ENCODE results near the gene MCUB. TPM values are rescaled to one million over a fixed set of nuclear protein-coding genes. Genes with fewer than 3 reads are reported as not detected.
A peak's percentile ranks its signal among the peaks of the same experiment; 100 is the strongest.

MCUB gene
- total and polyA plus RNA-seq, 2 of the 13 experiments (the other 11 are each of a cell fraction or from before 2014, with no cell fraction given) = 0.95 to 2.2 TPM

GRCh38 chr4:109729718-109730618 lies 169.9 kb downstream of the MCUB start, which contains the start of gene PLA2G12A (continued):
- no peak for TF ChIP-seq ZNF264 (CRISPR knock-in tag; IDR thresholded peaks at IDR 0.05)
- no peak for TF ChIP-seq ZFP82 (CRISPR knock-in tag; IDR thresholded peaks at IDR 0.05; ENCODE audit: borderline replicate concordance)
- no peak for TF ChIP-seq SSRP1 (CRISPR knock-in tag; IDR thresholded peaks at IDR 0.05)
- no peak for TF ChIP-seq NR2F6 (IDR thresholded peaks at IDR 0.05)
- no peak for TF ChIP-seq NR2F6 (CRISPR knock-in tag; IDR thresholded peaks at IDR 0.05)
- no peak for TF ChIP-seq ZNF775 (CRISPR knock-in tag; IDR thresholded peaks at IDR 0.05; ENCODE audit: borderline replicate concordance)
- TF ChIP-seq ZIK1 (CRISPR knock-in tag; IDR thresholded peaks at IDR 0.05; ENCODE audit: borderline replicate concordance, low read depth) = peak; percentile 55; the same call in 1 of the 2 replicates
- TF ChIP-seq BHLHE40 (IDR thresholded peaks at IDR 0.05; ENCODE audit: low read length) = no peak
- no peak for TF ChIP-seq EP300 (IDR thresholded peaks at IDR 0.05; ENCODE audit: low read depth in 2 of 2, low read length in 2 of 2)
- TF ChIP-seq EP300 (CRISPR knock-in tag; IDR thresholded peaks at IDR 0.05; ENCODE audit: borderline replicate concordance) = no peak
- TF ChIP-seq, protein P1, sequence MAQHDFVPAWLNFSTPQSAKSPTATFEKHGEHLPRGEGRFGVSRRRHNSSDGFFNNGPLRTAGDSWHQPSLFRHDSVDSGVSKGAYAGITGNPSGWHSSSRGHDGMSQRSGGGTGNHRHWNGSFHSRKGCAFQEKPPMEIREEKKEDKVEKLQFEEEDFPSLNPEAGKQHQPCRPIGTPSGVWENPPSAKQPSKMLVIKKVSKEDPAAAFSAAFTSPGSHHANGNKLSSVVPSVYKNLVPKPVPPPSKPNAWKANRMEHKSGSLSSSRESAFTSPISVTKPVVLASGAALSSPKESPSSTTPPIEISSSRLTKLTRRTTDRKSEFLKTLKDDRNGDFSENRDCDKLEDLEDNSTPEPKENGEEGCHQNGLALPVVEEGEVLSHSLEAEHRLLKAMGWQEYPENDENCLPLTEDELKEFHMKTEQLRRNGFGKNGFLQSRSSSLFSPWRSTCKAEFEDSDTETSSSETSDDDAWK (CRISPR knock-in tag; IDR thresholded peaks at IDR 0.05) = no peak
- TF ChIP-seq TFDP2 (CRISPR knock-in tag; IDR thresholded peaks at IDR 0.05) = peak; percentile 36; the same call in 1 of the 2 replicates
- TF ChIP-seq ZNF44 (CRISPR knock-in tag; IDR thresholded peaks at IDR 0.05) = no peak
- TF ChIP-seq, protein P2, sequence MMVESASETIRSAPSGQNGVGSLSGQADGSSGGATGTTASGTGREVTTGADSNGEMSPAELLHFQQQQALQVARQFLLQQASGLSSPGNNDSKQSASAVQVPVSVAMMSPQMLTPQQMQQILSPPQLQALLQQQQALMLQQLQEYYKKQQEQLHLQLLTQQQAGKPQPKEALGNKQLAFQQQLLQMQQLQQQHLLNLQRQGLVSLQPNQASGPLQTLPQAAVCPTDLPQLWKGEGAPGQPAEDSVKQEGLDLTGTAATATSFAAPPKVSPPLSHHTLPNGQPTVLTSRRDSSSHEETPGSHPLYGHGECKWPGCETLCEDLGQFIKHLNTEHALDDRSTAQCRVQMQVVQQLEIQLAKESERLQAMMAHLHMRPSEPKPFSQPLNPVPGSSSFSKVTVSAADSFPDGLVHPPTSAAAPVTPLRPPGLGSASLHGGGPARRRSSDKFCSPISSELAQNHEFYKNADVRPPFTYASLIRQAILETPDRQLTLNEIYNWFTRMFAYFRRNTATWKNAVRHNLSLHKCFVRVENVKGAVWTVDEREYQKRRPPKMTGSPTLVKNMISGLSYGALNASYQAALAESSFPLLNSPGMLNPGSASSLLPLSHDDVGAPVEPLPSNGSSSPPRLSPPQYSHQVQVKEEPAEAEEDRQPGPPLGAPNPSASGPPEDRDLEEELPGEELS (CRISPR knock-in tag; IDR thresholded peaks at IDR 0.05) = 0 out of 2 replicates have a peak, but pooled peaks have one; percentile 10
- TF ChIP-seq ZNF766 (CRISPR knock-in tag; IDR thresholded peaks at IDR 0.05; ENCODE audit: borderline replicate concordance) = no peak
- no peak for TF ChIP-seq ZNF30 (CRISPR knock-in tag; IDR thresholded peaks at IDR 0.05)
- no peak for TF ChIP-seq RELA (CRISPR knock-in tag; IDR thresholded peaks at IDR 0.05)
- peak; percentile 45; the same call in 1 of the 2 replicates for TF ChIP-seq TFAP4 (IDR thresholded peaks at IDR 0.05; ENCODE audit: borderline replicate concordance, low read depth)
- TF ChIP-seq AHR (CRISPR knock-in tag; IDR thresholded peaks at IDR 0.05) = no peak
- TF ChIP-seq STAG1 (CRISPR knock-in tag; IDR thresholded peaks at IDR 0.05) = no peak
- no peak for TF ChIP-seq MAFG (CRISPR knock-in tag; IDR thresholded peaks at IDR 0.05)
- TF ChIP-seq ZNF143 (CRISPR knock-in tag; IDR thresholded peaks at IDR 0.05) = 0 out of 2 replicates have a peak, but pooled peaks have one; percentile 17
- no peak for TF ChIP-seq ZNF644 (CRISPR knock-in tag; IDR thresholded peaks at IDR 0.05; ENCODE audit: low read depth)
- TF ChIP-seq ZSCAN30 (CRISPR knock-in tag; IDR thresholded peaks at IDR 0.05) = no peak
- TF ChIP-seq ISX (CRISPR knock-in tag; conservative IDR thresholded peaks at IDR 0.05) = no peak
- peak; percentile 87 for TF ChIP-seq ZFY (CRISPR knock-in tag; IDR thresholded peaks at IDR 0.05)
- TF ChIP-seq ATF3 (CRISPR knock-in tag; IDR thresholded peaks at IDR 0.05) = no peak
